Fibroblast of lung (primary cell): ENCODE measurements around the gene SHROOM3.

Experiments
- EZH2 ChIP-seq: IDR thresholded peaks from 2 replicates; pipeline ENCODE4 v1.5.1; 2012; ENCODE audit warnings: low read length, control low read depth, mild to moderate bottlenecking; ENCODE audit errors: missing control alignments
- TF ChIP-seq, protein P1 (sequence below), 2 donors: IDR thresholded peaks in 1 of 2; conservative IDR thresholded peaks in 1 of 2; 1 replicate in 1 of 2; 2 replicates in 1 of 2; pipeline ENCODE4 v1.5.1; 2011 to 2012; ENCODE audit warnings: low read length in 2 of 2, control low read depth in 1 of 2, inconsistent platforms in 1 of 2, low read depth in 1 of 2, mild to moderate bottlenecking in 1 of 2

DNA sequence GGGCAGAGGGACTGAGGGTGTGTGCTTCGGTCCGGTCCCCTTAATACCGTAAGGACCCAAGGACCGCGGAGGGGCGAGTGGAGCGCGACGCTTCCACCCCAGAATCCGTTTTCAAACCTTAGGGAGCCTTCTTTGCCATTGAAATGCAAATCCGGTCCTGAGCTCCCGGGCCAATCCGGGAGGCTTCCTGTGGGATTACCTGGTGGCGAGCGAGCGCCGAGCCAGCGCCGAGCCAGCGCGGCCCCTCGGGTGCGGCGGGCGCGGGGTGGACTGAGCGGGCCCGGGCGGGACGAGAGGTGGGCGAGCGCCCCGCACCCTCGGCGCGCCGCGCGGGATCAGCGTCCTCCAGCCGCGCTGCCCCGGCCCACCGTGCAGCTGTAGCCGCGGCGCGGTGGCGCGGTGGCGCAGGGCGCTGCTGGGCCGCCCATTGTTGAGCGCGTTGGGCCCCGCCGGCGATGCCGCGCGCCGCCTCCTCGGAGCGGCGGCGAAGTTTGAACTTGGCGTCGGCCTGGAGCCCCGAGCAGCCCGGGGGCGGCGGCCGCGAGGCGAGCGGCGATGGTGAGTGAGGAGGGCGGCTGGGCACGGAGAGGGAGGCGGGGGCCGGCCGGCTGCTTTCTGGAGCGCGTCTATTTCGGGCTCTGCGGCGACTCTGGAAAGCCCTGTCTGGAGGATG is 254.3 kb downstream of the SHROOM3 start:
- TF ChIP-seq, protein P1, sequence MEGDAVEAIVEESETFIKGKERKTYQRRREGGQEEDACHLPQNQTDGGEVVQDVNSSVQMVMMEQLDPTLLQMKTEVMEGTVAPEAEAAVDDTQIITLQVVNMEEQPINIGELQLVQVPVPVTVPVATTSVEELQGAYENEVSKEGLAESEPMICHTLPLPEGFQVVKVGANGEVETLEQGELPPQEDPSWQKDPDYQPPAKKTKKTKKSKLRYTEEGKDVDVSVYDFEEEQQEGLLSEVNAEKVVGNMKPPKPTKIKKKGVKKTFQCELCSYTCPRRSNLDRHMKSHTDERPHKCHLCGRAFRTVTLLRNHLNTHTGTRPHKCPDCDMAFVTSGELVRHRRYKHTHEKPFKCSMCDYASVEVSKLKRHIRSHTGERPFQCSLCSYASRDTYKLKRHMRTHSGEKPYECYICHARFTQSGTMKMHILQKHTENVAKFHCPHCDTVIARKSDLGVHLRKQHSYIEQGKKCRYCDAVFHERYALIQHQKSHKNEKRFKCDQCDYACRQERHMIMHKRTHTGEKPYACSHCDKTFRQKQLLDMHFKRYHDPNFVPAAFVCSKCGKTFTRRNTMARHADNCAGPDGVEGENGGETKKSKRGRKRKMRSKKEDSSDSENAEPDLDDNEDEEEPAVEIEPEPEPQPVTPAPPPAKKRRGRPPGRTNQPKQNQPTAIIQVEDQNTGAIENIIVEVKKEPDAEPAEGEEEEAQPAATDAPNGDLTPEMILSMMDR (conservative IDR thresholded peaks at IDR 0.05 in 1 of 2, IDR thresholded peaks at IDR 0.05 in 1 of 2; ENCODE audit: low read depth in 1 of 2, low read length in 2 of 2), result no peak
- no peak for TF ChIP-seq EZH2
